ENCODE results near the gene GRIK3. TPM values are rescaled to one million over a fixed set of nuclear protein-coding genes. Genes with fewer than 3 reads are reported as not detected.

GRIK3 gene
- total RNA-seq, 1 experiment from 2014 or later, result not detected

DNA sequence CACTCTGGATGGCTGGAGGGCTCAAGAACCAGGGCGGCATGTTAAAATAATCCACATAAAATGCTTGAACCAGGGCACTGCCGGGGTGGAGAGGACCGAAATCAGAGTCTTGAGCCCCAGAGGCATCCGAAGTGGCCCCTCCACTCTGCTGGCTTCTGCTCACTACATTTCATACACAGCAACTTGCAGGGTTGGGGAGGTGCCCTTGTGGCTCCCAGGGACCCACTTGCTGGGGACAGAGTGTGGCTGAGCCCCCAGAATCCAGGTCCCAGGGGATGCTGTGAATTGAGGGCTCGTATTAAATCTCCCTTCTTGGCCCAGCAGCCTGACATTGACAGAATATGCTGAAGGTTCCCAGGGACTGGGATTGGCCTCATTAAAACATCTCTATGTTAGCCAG is 181.7 kb downstream of the GRIK3 start:
- H3K9me3 ChIP-seq (ENCODE audit: low read length), result no peaks in the 10 kb centered on the region
- DNase-seq (no peak), ATAC-seq (no peak)
- POLR2A ChIA-PET (ENCODE audit: unreplicated experiment), result no interaction called here
- intact Hi-C loops (cut with micrococcal nuclease), result no loop called here
- no peak overlapping the region for H3K4me2 ChIP-seq (ENCODE audit: low read length)
- H4K20me1 ChIP-seq (ENCODE audit: low read length), result no peaks in the 10 kb centered on the region
- H3K27me3 ChIP-seq (ENCODE audit: low read length), result peaks cover 85% of the 10 kb centered on the region
- H3K79me2 ChIP-seq (ENCODE audit: low read length), result no peaks in the 10 kb centered on the region
- H3K4me3 ChIP-seq (ENCODE audit: low read length), result no peak overlapping the region
- no TSS peak for BruUV-seq (replicated peaks)
- H3K9me2 ChIP-seq (replicated peaks; ENCODE audit: low read length), result no peaks in the 10 kb centered on the region
- no peak overlapping the region for H3K9ac ChIP-seq (ENCODE audit: low read length)
- no peak overlapping the region for H2AFZ ChIP-seq (ENCODE audit: low read length)
- no peaks in the 10 kb centered on the region for H3F3A ChIP-seq (ENCODE audit: low read length, unreplicated experiment)
- H3K36me3 ChIP-seq (ENCODE audit: low read depth, low read length), result no peaks in the 10 kb centered on the region
- TF ChIP-seq, protein P1, sequence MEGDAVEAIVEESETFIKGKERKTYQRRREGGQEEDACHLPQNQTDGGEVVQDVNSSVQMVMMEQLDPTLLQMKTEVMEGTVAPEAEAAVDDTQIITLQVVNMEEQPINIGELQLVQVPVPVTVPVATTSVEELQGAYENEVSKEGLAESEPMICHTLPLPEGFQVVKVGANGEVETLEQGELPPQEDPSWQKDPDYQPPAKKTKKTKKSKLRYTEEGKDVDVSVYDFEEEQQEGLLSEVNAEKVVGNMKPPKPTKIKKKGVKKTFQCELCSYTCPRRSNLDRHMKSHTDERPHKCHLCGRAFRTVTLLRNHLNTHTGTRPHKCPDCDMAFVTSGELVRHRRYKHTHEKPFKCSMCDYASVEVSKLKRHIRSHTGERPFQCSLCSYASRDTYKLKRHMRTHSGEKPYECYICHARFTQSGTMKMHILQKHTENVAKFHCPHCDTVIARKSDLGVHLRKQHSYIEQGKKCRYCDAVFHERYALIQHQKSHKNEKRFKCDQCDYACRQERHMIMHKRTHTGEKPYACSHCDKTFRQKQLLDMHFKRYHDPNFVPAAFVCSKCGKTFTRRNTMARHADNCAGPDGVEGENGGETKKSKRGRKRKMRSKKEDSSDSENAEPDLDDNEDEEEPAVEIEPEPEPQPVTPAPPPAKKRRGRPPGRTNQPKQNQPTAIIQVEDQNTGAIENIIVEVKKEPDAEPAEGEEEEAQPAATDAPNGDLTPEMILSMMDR (conservative IDR thresholded peaks at IDR 0.05; ENCODE audit: low read depth, low read length), result no peak
- TF ChIP-seq EZH2phosphoT487 (IDR thresholded peaks at IDR 0.05; ENCODE audit: borderline replicate concordance, low read length), result no peak
- TF ChIP-seq EZH2 (IDR thresholded peaks at IDR 0.05; ENCODE audit: low read length, unreplicated experiment), result no peak
- no peaks in the 10 kb centered on the region for H3K4me1 ChIP-seq (ENCODE audit: insufficient read depth, low read length)
- CTCF ChIA-PET, result no interaction called here
- H3K27ac ChIP-seq (ENCODE audit: low read length), result no peak overlapping the region

DNA sequence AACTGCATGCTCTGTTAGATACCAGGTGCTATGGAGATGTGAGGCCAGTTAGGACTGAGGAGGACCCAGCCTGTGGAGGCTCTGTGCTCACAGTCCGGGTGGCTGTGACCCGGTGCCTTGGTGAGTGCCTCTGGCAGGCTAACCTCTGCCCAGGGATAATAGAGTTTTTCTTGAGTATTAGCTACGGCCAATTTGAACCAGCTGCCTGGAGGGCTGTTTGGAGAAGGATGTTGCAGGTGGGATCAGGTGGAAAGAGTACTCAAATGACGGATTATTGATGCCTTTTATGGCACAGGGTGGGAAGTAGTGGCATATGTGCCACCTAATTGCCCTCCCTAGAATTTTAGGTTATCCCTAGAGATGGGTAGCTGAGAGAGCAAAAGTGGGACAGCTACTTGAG is 182.7 kb downstream of the GRIK3 start:
- intact Hi-C loops (cut with micrococcal nuclease), result no loop called here
- Histone ChIP-seq H3K27ac (ENCODE audit: low read length) (no peak overlapping the region), H3F3A (ENCODE audit: low read length, unreplicated experiment) (no peaks in the 10 kb centered on the region), H3K36me3 (ENCODE audit: low read depth, low read length) (no peaks in the 10 kb centered on the region), H3K27me3 (ENCODE audit: low read length) (peaks cover 80% of the 10 kb centered on the region), H3K9ac (ENCODE audit: low read length) (no peak overlapping the region), H3K4me1 (ENCODE audit: insufficient read depth, low read length) (no peaks in the 10 kb centered on the region), H3K4me3 (ENCODE audit: low read length) (no peak overlapping the region), H3K9me3 (ENCODE audit: low read length) (no peaks in the 10 kb centered on the region), H4K20me1 (ENCODE audit: low read length) (no peaks in the 10 kb centered on the region), H3K9me2 (replicated peaks; ENCODE audit: low read length) (no peaks in the 10 kb centered on the region), H3K4me2 (ENCODE audit: low read length) (no peak overlapping the region), H3K79me2 (ENCODE audit: low read length) (no peaks in the 10 kb centered on the region), H2AFZ (ENCODE audit: low read length) (no peak overlapping the region)
- POLR2A ChIA-PET (ENCODE audit: unreplicated experiment), result interaction anchor here (0.6 kb wide), 1 partner anchor 388 kb away, joined by 4 read pairs; the partner anchor contains the start of gene MRPS15
- BruUV-seq (replicated peaks), result no TSS peak
- TF ChIP-seq EZH2phosphoT487 (IDR thresholded peaks at IDR 0.05; ENCODE audit: borderline replicate concordance, low read length), result no peak
- no peak for TF ChIP-seq EZH2 (IDR thresholded peaks at IDR 0.05; ENCODE audit: low read length, unreplicated experiment)
- TF ChIP-seq, protein P1 (conservative IDR thresholded peaks at IDR 0.05; ENCODE audit: low read depth, low read length), result no peak
- CTCF ChIA-PET, result no interaction called here
- no peak for ATAC-seq
- DNase-seq, result no peak

DNA sequence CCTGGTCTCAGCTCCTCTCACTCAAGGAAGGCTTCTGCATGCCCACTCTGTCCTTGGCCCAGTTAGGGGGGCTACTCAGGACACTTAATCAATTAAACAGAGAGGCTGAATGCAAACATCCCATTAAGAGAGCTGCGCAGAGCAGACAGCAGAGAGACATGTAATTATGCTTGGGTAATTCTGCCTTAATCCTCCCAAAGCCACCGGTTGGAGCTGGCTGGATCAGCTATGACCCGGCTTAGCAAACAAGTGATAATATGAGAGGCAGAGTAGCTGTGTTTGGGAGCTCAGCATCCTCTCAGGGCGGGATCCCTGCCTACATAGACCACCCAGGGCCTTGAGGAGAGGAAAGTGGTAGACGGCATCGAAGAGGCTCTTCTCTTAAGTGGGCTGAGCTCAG is 183.2 kb downstream of the GRIK3 start:
- no peak overlapping the region for H3K4me2 ChIP-seq (ENCODE audit: low read length)
- intact Hi-C loops (cut with micrococcal nuclease), result no loop called here
- POLR2A ChIA-PET (ENCODE audit: unreplicated experiment), result interaction anchor here (0.6 kb wide), 1 partner anchor 387 kb away, joined by 4 read pairs; the partner anchor contains the start of gene MRPS15
- DNase-seq (no peak), ATAC-seq (no peak)
- H3K27me3 ChIP-seq (ENCODE audit: low read length), result peaks cover 74% of the 10 kb centered on the region
- H3K9ac ChIP-seq (ENCODE audit: low read length), result no peak overlapping the region
- TF ChIP-seq EZH2 (IDR thresholded peaks at IDR 0.05; ENCODE audit: low read length, unreplicated experiment), result no peak
- TF ChIP-seq, protein P1 (conservative IDR thresholded peaks at IDR 0.05; ENCODE audit: low read depth, low read length), result no peak
- TF ChIP-seq EZH2phosphoT487 (IDR thresholded peaks at IDR 0.05; ENCODE audit: borderline replicate concordance, low read length), result no peak
- H3K36me3 ChIP-seq (ENCODE audit: low read depth, low read length), result no peaks in the 10 kb centered on the region
- H3K27ac ChIP-seq (ENCODE audit: low read length), result no peak overlapping the region
- no peaks in the 10 kb centered on the region for H3K9me2 ChIP-seq (replicated peaks; ENCODE audit: low read length)
- H4K20me1 ChIP-seq (ENCODE audit: low read length), result no peaks in the 10 kb centered on the region
- no peaks in the 10 kb centered on the region for H3F3A ChIP-seq (ENCODE audit: low read length, unreplicated experiment)
- no peak overlapping the region for H2AFZ ChIP-seq (ENCODE audit: low read length)
- no TSS peak for BruUV-seq (replicated peaks)
- H3K9me3 ChIP-seq (ENCODE audit: low read length), result no peaks in the 10 kb centered on the region
- H3K4me3 ChIP-seq (ENCODE audit: low read length), result no peak overlapping the region
- CTCF ChIA-PET, result no interaction called here
- no peaks in the 10 kb centered on the region for H3K4me1 ChIP-seq (ENCODE audit: insufficient read depth, low read length)
- H3K79me2 ChIP-seq (ENCODE audit: low read length), result no peaks in the 10 kb centered on the region
